H1 (cell line): Measurements from ENCODE around the gene SMS. TPM values are rescaled to one million over a fixed set of nuclear protein-coding genes. Genes with fewer than 3 reads are reported as not detected.

ENCODE experiments used
- CTCF ChIA-PET: fragments of 300-600 bp; sonication (Branson Sonifier 250); formaldehyde crosslinking; loops from one replicate; lab custom pipeline; 2021; ENCODE audit not compliant: partially characterized antibody; lab: Charles Lee
- POLR2A ChIA-PET: fragments of 300-600 bp; sonication (Branson Sonifier 250); formaldehyde crosslinking; loops from one replicate; lab custom pipeline; 2021; ENCODE audit warnings: inconsistent platforms; ENCODE audit not compliant: partially characterized antibody; lab: Charles Lee
- DNase-seq, 2 experiments: peaks; one replicate each; pipeline versions ENCODE4 v3.0.0 to v3.0.0-alpha.2; 2010 to 2022; ENCODE audit warnings: low spot score in 2 of 2, low read depth in 1 of 2, mixed read lengths in 1 of 2
- FAIRE-seq: peaks from 2 replicates; lab custom pipeline; 2011; peaks lifted over from hg19 to GRCh38; lab: Jason Lieb, UNC
- H2AFZ ChIP-seq: 2 replicates; pipeline ENCODE4 v1.8.1; 2012; ENCODE audit warnings: low read length, inconsistent platforms
- H2AK5ac ChIP-seq: 2 replicates; pipeline ENCODE4 v1.6.1; 2013; ENCODE audit warnings: low read depth, low read length
- H2BK120ac ChIP-seq: replicated peaks from 2 replicates; pipeline ENCODE3; 2013; ENCODE audit warnings: low read depth, low read length, inconsistent platforms
- H2BK12ac ChIP-seq: 2 replicates; pipeline ENCODE4 v1.6.1; 2013; ENCODE audit warnings: low read depth, low read length
- H2BK15ac ChIP-seq: 2 replicates; pipeline ENCODE4 v1.6.1; 2013; ENCODE audit warnings: low read length
- H2BK20ac ChIP-seq: 2 replicates; pipeline ENCODE4 v1.6.1; 2013; ENCODE audit warnings: low read length
- H2BK5ac ChIP-seq: 2 replicates; pipeline ENCODE4 v1.6.1; 2013; ENCODE audit warnings: low read depth, low read length
- H3K14ac ChIP-seq: 2 replicates; pipeline ENCODE4 v1.6.1; 2013; ENCODE audit warnings: inconsistent platforms; ENCODE audit not compliant: insufficient read length
- H3K18ac ChIP-seq: 2 replicates; pipeline ENCODE4 v1.6.1; 2013; ENCODE audit warnings: low read length; ENCODE audit errors: extremely low read depth
- H3K23ac ChIP-seq: 2 replicates; pipeline ENCODE4 v1.6.1; 2013; ENCODE audit warnings: inconsistent platforms; ENCODE audit not compliant: insufficient read length
- H3K23me2 ChIP-seq: 2 replicates; pipeline ENCODE4 v1.6.1; 2013; ENCODE audit warnings: low read depth, low read length
- H3K27ac ChIP-seq: 2 replicates; pipeline ENCODE4 v1.6.1; 2011; ENCODE audit warnings: low read depth, low read length, inconsistent platforms
- H3K27me3 ChIP-seq, 4 experiments: replicated peaks in 1 of 4; 1 replicate in 1 of 4; 2 replicates in 3 of 4; pipeline versions ENCODE4 v1.6.1 to v1.8.1; 2011 to 2013; ENCODE audit warnings: low read length in 3 of 4, mild to moderate bottlenecking in 3 of 4, inconsistent platforms in 2 of 4, mixed read lengths in 2 of 4, moderate library complexity in 1 of 4; ENCODE audit not compliant: control insufficient read depth in 3 of 4, insufficient read depth in 3 of 4; ENCODE audit errors: extremely low read depth in 1 of 4
- H3K36me3 ChIP-seq, 4 experiments: 2 replicates each; pipeline versions ENCODE4 v1.6.1 to v1.8.1; 2011 to 2013; ENCODE audit warnings: mild to moderate bottlenecking in 4 of 4, low read length in 3 of 4, moderate library complexity in 2 of 4, control low read depth in 1 of 4, inconsistent platforms in 1 of 4; ENCODE audit not compliant: insufficient read depth in 4 of 4, control insufficient read depth in 2 of 4
- H3K4ac ChIP-seq: replicated peaks from 2 replicates; pipeline ENCODE3; 2013; ENCODE audit warnings: low read length, low read depth, mixed read lengths, inconsistent platforms; ENCODE audit not compliant: insufficient read length
- H3K4me1 ChIP-seq, 4 experiments: replicated peaks in 1 of 4; 1 replicate in 1 of 4; 2 replicates in 3 of 4; pipeline versions ENCODE4 v1.6.1 to v1.8.1; 2011 to 2013; ENCODE audit warnings: low read length in 3 of 4, inconsistent platforms in 2 of 4, mixed read lengths in 1 of 4; ENCODE audit not compliant: insufficient read depth in 4 of 4, control insufficient read depth in 3 of 4
- H3K4me2 ChIP-seq, 2 experiments: 2 replicates each; pipeline versions ENCODE4 v1.6.1 to v1.8.1; 2011 to 2013; ENCODE audit warnings: low read depth in 2 of 2, low read length in 2 of 2, control low read depth in 1 of 2, inconsistent platforms in 1 of 2, mild to moderate bottlenecking in 1 of 2; ENCODE audit not compliant: insufficient read depth in 1 of 2
- H3K4me3 ChIP-seq, 4 experiments: fragments of 200-600, 300-600 bp in 1 of 4; sonication (generic), shearing (Covaris generic), sonication (Bioruptor Twin) in 1 of 4; 2 replicates each; pipeline versions ENCODE4 v1.5.1 to v1.8.1; 2011 to 2016; ENCODE audit warnings: low read length in 4 of 4, low read depth in 3 of 4, control low read depth in 2 of 4, inconsistent platforms in 2 of 4, mild to moderate bottlenecking in 2 of 4, mixed read lengths in 1 of 4, moderate library complexity in 1 of 4; ENCODE audit not compliant: insufficient read depth in 2 of 4; ENCODE audit errors: extremely low read depth in 1 of 4
- H3K56ac ChIP-seq: replicated peaks from 2 replicates; pipeline ENCODE3; 2013; ENCODE audit warnings: low read depth, mild to moderate bottlenecking, mixed read lengths, low read length, inconsistent platforms; ENCODE audit not compliant: insufficient read length
- H3K79me1 ChIP-seq: 2 replicates; pipeline ENCODE4 v1.6.1; 2013; ENCODE audit warnings: low read depth, low read length, control low read depth
- H3K79me2 ChIP-seq, 2 experiments: 2 replicates each; pipeline versions ENCODE4 v1.6.1 to v1.8.1; 2012 to 2013; ENCODE audit warnings: low read length in 2 of 2, mild to moderate bottlenecking in 2 of 2, inconsistent platforms in 1 of 2; ENCODE audit not compliant: insufficient read depth in 2 of 2, control insufficient read depth in 1 of 2
- H3K9ac ChIP-seq, 4 experiments: replicated peaks in 1 of 4; 1 replicate in 1 of 4; 2 replicates in 3 of 4; pipeline versions ENCODE4 v1.6.1 to v1.8.1; 2011 to 2013; ENCODE audit warnings: low read depth in 3 of 4, low read length in 3 of 4, control low read depth in 2 of 4, mild to moderate bottlenecking in 2 of 4, moderate library complexity in 2 of 4, inconsistent platforms in 1 of 4; ENCODE audit errors: extremely low read depth in 1 of 4
- H3K9me3 ChIP-seq, 2 experiments: 2 replicates each; pipeline versions ENCODE4 v1.6.1 to v1.8.1; 2012 to 2013; ENCODE audit warnings: mild to moderate bottlenecking in 2 of 2, moderate library complexity in 2 of 2, control low read depth in 1 of 2, inconsistent platforms in 1 of 2, low read depth in 1 of 2, low read length in 1 of 2, mixed read lengths in 1 of 2; ENCODE audit not compliant: insufficient read depth in 2 of 2
- H4K20me1 ChIP-seq, 2 experiments: replicated peaks in 1 of 2; 2 replicates each; pipeline versions ENCODE3 to v1.8.1; 2011 to 2013; ENCODE audit warnings: inconsistent platforms in 2 of 2, low read length in 2 of 2, mild to moderate bottlenecking in 1 of 2; ENCODE audit not compliant: insufficient read depth in 2 of 2, control insufficient read depth in 1 of 2
- H4K5ac ChIP-seq: 2 replicates; pipeline ENCODE4 v1.6.1; 2013; ENCODE audit warnings: low read length, low read depth, mixed read lengths, inconsistent platforms; ENCODE audit not compliant: insufficient read length
- H4K8ac ChIP-seq: 2 replicates; pipeline ENCODE4 v1.8.0; 2013; ENCODE audit warnings: mild to moderate bottlenecking, moderate library complexity, low read length, inconsistent platforms; ENCODE audit not compliant: insufficient read depth; ENCODE audit errors: extremely low read depth
- H4K91ac ChIP-seq: replicated peaks from 2 replicates; pipeline ENCODE3; 2013; ENCODE audit warnings: low read length, mixed read lengths, inconsistent platforms; ENCODE audit not compliant: insufficient read length
- CBX8 ChIP-seq: fragments of 300-800, 300-1000 bp; sonication (generic); IDR thresholded peaks from 2 replicates; pipeline ENCODE4 v1.7.1; 2016; ENCODE audit warnings: low read depth, low read length, borderline replicate concordance
- RXRA ChIP-seq: IDR thresholded peaks from 2 replicates; pipeline ENCODE4 v1.6.1; 2011; ENCODE audit warnings: low read depth, mild to moderate bottlenecking, low read length, moderate library complexity; ENCODE audit not compliant: insufficient read depth
- TAF1 ChIP-seq: IDR thresholded peaks from 2 replicates; pipeline ENCODE4 v1.6.1; 2011; ENCODE audit warnings: mild to moderate bottlenecking, low read depth, low read length
- TBP ChIP-seq: IDR thresholded peaks from 2 replicates; pipeline ENCODE4 v1.6.1; 2011; ENCODE audit warnings: low read depth, low read length, improper control_type of control experiment
- WGBS, 2 experiments: shearing (Covaris generic) in 1 of 2; methylation state at CpG; one replicate each; pipeline versions ENCODE4 v1.1.6 to v1.1.7; 2013 to 2015; ENCODE audit warnings: low lambda C conversion rate in 2 of 2, mixed read lengths in 2 of 2, inconsistent platforms in 1 of 2, low coverage in 1 of 2, missing lambda C conversion rate in 1 of 2; ENCODE audit not compliant: insufficient replicate concordance in 2 of 2, insufficient coverage in 1 of 2, insufficient read length in 1 of 2; ENCODE audit errors: extremely low coverage in 1 of 2, missing lambda C conversion rate in 1 of 2; 5-methylcytosine and 5-hydroxymethylcytosine counted together
- polyA plus RNA-seq, 7 experiments: library from polyadenylated mRNA; depleted of rRNA in 3 of 7; stranded (reverse) in 5 of 7; unstranded in 2 of 7; fragments of >200 nt in 5 of 7; fragments of 200-250 nt in 2 of 7; gene quantifications; 1 replicate in 5 of 7; 2 replicates in 1 of 7; 4 replicates in 1 of 7; pipeline versions ENCODE4 v1.2.1 to v1.2.3, GENCODE V29; 2011 to 2013; ENCODE audit warnings: missing spikeins in 2 of 7, mixed read lengths in 2 of 7
- total RNA-seq: library from RNA; stranded (reverse); fragmentation: NEBNext Ultra II Directional; extraction: Animal tissue kit (Norgen Biotek cat#: 25700); gene quantifications from 2 replicates; pipeline ENCODE4 v1.2.1, GENCODE V29; 2021

SMS gene
- total and polyA plus RNA-seq, 2 of the 8 experiments (the other 6 are each of a cell fraction or from before 2014, with no cell fraction given), result 66.3 to 256 TPM

DNA sequence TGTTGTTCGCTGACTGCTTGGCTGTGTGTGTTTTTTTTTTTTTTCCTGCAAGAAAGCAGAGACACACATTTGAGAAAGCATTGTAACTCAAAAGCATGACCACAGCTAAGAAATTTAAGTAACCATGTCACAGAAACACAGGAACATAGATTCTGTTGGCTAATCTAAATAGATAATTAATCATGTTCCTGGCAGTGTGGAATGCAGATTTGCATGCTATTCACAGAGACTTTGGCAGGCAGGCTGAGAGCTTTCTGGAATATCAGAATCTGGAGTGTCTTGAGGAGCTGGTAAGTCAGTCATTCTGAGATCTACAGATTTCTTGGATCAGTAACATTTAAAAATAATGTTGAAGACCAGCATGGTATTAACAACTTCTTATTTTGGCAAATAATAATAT lies 33.2 kb upstream of the SMS start:
- H2AK5ac ChIP-seq, result no peak overlapping the region
- TF ChIP-seq RXRA, result no peak
- TF ChIP-seq CBX8, result no peak
- no peak for TF ChIP-seq TBP
- TF ChIP-seq TAF1, result no peak
- no peak for FAIRE-seq
- H3K9ac ChIP-seq, result no peak overlapping the region
- no peaks in the 10 kb centered on the region for H3K9me3 ChIP-seq
- H4K91ac ChIP-seq, result no peak overlapping the region
- no peaks in the 10 kb centered on the region for H3K79me1 ChIP-seq
- no peak overlapping the region for H2BK5ac ChIP-seq
- H3K4me2 ChIP-seq, result no peak overlapping the region
- no peak overlapping the region for H3K56ac ChIP-seq
- H2BK120ac ChIP-seq, result no peak overlapping the region
- no peak overlapping the region for H4K5ac ChIP-seq
- H3K23ac ChIP-seq, result no peak overlapping the region
- H2BK20ac ChIP-seq, result no peak overlapping the region
- H3K4ac ChIP-seq, result no peak overlapping the region
- H2BK12ac ChIP-seq, result no peak overlapping the region
- H3K14ac ChIP-seq, result no peak overlapping the region
- no peaks in the 10 kb centered on the region for H3K27me3 ChIP-seq
- H4K8ac ChIP-seq, result no peak overlapping the region
- no peaks in the 10 kb centered on the region for H3K79me2 ChIP-seq
- H3K27ac ChIP-seq, result no peak overlapping the region
- no peaks in the 10 kb centered on the region for H3K36me3 ChIP-seq
- peaks cover 0 to 5% (median 2%) of the 10 kb centered on the region in 4 experiments; a peak in 2 of 7 replicates for H3K4me1 ChIP-seq
- CTCF ChIA-PET, result no interaction called here
- POLR2A ChIA-PET, result no interaction called here
- no peaks in the 10 kb centered on the region for H4K20me1 ChIP-seq
- no peak overlapping the region for H3K18ac ChIP-seq
- no peak overlapping the region for H2BK15ac ChIP-seq
- H2AFZ ChIP-seq, result no peak overlapping the region
- no peak overlapping the region for H3K4me3 ChIP-seq
- WGBS, 2 experiments, result no CpG with 5 or more reads among the region's 1 CpG
- no peak for DNase-seq
- H3K23me2 ChIP-seq, result no peaks in the 10 kb centered on the region
